ENCODE data around the gene BCL2L13.
"Not testable (repeated sequence)": the region's sequence is repeated elsewhere in the genome, so short reads cannot be mapped to it uniquely, and the experiment has no call there.

The BCL2L13 gene

DNA sequence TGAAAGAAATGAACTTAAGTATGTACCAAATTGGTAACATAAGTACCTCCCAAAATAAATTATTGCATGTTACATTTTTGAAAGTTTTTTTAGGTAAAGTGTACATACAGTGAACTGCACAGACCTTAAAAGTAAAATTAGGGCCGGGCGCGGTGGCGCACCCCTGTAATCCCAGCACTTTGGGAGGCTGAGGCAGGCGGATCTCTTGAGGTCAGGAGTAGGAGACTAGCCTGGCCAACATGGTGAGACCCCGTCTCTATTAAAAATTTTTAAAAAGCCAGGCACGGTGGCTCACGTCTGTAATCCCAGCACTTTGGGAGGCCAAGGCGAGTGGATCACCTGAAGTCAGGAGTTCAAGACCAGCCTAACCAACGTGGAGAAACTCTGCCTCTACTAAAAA, 1.7 kb upstream of the BCL2L13 start:
- DNase-seq = not testable (repeated sequence)

DNA sequence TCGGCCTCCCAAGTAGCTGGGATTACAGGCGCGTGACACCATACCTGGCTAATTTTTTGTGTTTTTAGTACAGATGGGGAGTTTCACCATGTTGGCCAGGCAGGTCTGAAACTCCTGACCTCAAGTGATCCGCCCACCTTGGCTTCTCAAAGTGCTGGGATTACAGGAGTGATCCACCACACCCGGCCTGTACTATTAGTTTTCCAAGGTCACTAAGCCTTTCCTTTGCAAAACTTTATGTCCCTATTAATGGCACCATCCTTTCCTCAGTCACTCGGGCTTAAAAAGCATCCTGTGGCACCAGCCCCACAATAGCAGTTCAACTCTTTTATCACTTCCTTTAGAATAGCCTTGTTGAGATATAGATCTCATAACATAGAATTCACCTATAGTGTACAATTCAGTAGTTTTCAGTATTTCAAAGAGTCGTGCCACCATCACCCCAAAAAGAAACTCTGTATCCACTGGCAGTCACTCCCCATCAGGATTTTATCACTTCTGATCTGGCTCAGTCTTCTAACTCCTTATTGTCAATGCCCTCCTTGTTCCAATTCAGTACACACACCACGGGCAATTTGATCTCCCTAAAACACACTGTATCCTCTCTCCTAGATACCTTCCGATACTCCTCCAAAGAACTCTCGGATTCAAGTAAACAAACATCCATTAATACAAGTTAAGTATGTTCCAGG, 921 bp upstream of the BCL2L13 start:
- no peak for DNase-seq

GRCh38 chr22:17638182-17638431, 450 bp upstream of the BCL2L13 start:
- DNase-seq = no peak

DNA sequence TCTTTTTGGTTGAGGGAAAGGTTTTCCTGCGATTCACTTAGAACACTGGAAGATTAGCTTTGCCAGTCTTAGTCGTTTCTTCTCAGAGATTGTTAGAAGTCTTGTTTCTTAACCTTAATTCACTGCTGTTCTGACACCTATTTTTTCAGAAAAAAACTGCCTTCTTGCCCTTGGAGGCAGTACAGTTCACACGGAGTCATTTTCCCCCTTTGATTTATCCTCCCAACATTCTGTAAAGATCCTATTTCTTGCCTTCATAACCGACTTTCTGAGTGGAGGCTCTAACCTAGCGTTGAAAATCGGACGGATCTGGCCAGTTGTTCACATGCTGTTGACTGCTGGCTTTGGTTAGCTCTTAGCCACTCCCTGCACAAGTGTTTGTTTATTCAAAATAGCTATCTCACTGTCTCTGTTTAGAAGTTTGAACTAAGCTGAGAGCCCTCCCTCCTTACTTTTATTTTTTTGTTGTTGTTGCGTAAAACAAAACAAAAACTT, 737 bp downstream of the BCL2L13 start:
- peak; percentile 1 for DNase-seq

DNA sequence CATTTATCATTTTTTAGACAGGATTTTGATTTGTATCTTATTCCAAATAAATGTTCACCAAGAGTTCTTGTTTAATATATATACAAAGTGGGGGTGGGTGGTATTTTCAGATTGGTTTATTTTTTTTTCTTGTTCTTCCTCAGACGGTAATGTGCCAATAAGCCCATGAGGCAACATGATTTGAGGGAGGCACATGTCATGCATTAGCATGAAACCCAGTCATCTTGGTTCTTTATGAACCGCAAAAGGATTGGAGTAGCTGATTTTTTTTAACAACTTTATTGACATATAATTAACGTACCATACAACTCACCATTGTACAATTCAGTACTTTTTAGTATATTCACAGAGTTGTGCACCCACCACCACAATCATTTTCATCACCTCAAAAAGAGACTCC, 2.7 kb downstream of the BCL2L13 start:
- no peak for DNase-seq

- not testable (repeated sequence) for DNase-seq
Observed at GRCh38 chr22:17642357-17642756, 3.8 kb downstream of the BCL2L13 start.

DNA sequence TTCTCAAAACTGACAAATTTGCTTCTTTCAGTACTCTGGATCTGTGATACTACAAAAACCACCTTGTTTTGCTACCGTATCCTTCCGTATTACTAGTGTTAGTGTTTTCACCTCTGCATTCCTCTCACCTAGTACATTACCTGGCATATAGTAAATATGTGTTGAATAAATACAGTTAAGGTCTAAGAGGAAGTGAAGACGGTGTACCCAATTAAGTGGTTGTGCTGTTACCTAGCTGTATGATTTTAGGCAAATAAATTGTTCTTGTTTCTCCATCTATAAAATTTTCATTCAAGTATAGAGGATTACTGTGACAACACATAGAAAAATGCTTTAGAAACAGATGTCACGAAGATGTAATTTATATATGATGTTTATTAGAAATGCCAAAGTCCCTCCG, 8.9 kb downstream of the BCL2L13 start:
- no peak for DNase-seq

DNA sequence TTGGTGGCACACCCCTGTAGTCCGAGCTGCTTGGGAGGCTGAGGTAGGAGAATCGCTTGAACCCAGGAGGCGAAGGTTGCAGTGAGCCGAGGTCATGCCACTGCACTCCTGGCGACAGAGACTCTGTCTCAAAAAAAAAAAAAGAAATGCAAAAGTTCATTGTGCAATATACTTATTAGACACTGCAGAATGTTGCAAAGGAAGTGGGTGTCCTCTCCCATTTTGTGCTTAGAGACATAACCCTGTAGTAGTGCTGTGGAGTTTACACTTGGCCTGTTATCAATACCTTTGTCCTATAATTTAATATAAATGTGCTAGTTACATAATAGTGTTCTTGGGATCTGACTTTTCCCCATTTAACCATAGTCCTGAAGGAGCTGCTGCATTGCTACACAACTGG, 9.4 kb downstream of the BCL2L13 start:
- DNase-seq = no peak

- DNase-seq = no peak
Observed at GRCh38 chr22:17648569-17648968, 10.0 kb downstream of the BCL2L13 start.

DNA sequence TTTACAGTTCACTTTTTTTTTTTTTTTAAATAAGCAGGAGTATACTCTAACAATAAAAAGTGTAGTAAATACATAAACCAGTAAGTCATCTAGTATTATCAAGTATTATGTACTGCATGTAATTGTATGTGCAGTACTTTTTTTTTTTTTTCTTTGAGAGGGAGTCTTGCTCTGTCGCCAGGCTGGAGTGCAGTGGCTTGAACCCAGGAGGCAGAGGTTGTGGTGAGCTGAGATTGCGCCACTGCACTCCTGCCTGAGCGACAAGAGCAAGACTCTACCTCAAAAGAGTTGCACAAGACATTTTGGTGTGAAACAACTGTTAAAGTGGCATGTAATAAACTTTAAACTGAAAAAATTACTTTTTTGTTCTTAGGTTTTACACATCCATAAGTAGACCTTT, 16.7 kb downstream of the BCL2L13 start:
- no peak for DNase-seq

GRCh38 chr22:17656870-17657395, 18.4 kb downstream of the BCL2L13 start:
- DNase-seq = no peak

GRCh38 chr22:17664414-17665055, 26.0 kb downstream of the BCL2L13 start:
- no peak for DNase-seq

GRCh38 chr22:17665248-17665647, 26.7 kb downstream of the BCL2L13 start:
- DNase-seq = no peak

DNA sequence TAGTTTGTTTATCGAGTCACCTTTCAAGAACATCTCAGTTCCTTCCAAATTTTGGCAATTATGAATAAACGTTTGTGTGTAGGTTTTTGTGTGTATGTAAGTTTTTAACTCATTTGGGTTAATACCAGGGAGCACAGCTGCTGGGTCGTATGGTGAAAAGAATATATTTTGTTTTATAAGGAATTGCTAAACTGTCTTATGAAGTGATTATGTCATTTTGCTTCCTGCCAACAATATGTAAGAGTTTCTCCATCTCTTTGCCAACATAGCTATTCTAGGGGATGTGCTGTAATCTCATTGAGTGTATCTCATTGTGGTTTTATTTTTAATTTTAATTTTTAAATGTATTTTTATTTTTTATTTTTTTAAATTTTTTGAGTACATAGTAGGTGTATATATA, 27.3 kb downstream of the BCL2L13 start:
- DNase-seq = no peak

DNA sequence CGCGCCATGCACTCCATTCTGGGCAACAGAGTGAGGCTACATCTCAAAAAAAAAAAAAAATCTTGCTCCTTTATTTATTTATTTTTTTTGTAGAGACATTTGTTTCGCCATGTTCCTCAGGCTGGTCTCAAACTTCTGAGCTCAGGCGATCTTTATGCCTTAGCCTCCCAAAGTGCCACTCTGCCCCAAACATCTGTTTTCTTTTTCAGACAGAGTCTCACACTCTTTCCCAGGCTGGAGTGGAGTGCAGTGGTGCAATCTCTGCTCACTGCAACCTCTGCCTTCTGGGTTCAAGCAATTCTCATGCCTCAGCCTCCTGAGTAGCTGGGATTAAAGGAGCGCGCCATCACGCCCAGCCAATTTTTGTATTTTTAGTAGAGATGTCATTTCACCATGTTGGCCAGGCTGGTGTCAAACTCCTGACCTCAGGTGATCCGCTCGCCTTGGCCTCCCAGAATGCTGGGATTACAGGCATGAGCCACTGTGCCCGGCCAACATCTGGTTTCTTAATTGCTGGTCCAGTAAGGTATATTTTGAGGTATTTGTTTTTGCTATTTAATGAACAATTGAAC, 33.0 kb downstream of the BCL2L13 start:
- not testable (repeated sequence) for DNase-seq

GRCh38 chr22:17672417-17672991, 33.9 kb downstream of the BCL2L13 start:
- DNase-seq = no peak

DNA sequence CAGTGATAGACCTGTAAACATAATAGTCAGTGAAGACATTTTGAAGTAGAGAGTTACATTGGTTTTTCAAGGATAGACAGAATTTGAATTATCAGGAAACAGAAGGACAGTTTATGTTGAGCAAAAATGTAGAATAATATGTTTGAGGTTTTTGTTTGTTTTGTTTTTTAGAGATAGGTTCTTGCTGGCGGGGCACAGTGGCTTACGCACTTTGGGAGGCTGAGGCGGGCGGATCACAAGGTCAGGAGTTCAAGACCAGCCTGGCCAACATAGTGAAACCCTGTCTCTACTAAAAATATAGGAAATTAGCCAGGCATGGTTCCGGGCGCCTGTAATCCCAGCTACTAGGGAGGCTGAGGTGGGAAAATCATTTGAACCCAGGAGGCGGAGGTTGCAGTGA, 35.6 kb downstream of the BCL2L13 start:
- DNase-seq = no peak

DNA sequence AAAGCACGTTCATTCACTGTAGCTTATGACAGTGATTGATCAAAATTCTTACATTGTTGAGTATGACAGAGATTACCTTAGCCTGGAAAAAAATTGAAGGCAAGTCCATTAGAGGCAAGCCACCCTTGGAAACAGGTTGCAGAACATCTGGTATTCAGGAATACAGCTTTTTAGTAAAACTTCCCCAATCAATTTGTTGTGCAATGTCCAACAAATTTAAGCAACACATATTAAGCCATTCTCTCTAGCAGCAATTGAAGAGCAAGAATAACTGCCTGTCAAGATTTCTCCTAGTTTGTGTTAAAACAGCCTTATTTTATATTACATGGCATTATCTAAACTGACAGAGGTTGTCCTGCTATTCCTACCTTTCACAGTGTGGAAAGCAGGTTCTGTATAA, 37.0 kb downstream of the BCL2L13 start:
- no peak for DNase-seq

- no peak for DNase-seq
Observed at GRCh38 chr22:17678817-17679385, 40.3 kb downstream of the BCL2L13 start.

GRCh38 chr22:17684245-17684644, 45.7 kb downstream of the BCL2L13 start:
- no peak for DNase-seq

- DNase-seq = no peak
Observed at GRCh38 chr22:17692841-17693240, 54.3 kb downstream of the BCL2L13 start.

GRCh38 chr22:17694193-17694592, 55.6 kb downstream of the BCL2L13 start:
- DNase-seq = no peak

GRCh38 chr22:17694752-17695151, 56.2 kb downstream of the BCL2L13 start:
- DNase-seq = no peak

GRCh38 chr22:17695986-17696385, 57.4 kb downstream of the BCL2L13 start:
- no peak for DNase-seq
